NCI-H748 (cell line): Measurements from ENCODE around the gene ELMOD3.
"Not testable (repeated sequence)": the region's sequence is repeated elsewhere in the genome, so short reads cannot be mapped to it uniquely, and the experiment has no call there.

Source experiments
- DNase-seq: peaks from one replicate; lab custom pipeline; 2025; ENCODE audit not compliant: unreplicated experiment; lab: John Stamatoyannopoulos, UW

Gene ELMOD3

DNA sequence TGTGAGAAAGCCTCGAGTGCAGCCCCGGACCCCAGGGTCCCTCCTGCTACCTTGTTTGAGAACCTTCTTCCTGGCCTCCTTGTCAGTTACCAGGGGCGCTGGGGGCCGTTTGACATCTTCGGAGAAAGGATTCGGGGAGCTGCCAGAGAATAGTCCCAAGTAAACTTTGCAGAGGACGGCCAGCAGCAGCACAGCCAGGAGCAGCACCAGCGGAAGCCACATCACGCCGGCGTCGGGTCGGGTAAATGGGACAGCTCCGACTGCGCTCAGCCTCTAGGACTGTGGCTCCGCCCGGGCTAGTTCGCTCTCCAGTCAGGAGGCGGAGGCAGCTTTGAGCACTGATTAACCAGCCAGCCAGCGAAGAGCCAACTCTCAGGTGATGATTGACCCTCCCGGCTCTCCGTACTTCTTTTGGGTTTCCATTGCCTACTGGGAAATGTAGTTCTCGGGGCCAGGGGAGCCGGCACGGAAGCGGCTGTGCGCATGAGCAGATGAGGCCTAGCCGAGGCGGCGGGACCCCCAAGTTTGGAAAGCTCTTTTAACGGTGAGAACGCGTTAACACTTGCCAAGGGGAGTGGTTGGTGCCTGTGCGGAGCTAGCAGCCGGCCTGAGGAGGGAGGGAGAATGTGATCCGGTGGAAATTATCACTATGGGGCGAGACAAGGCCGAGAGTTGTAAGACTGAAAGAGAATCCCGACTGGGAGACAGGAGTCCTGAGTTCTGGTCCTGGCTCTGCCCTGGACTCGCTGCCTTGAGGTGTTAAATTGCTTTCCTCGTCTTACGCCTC, at the start of gene ELMOD3, which contains the start of gene RETSAT:
Gene ELMOD3, plus strand, starts transcription at position 484 of the 787 bp plus-strand sequence. CDS start 2,430 bp downstream, outside the sequence.
Gene RETSAT, minus strand, starts transcription at position 243 of the 787 bp plus-strand sequence. Its CDS starts 21 bp downstream, at position 222.
- DNase-seq: peak; percentile 96

- no peak for DNase-seq
These were observed 47.1 kb upstream of the ELMOD3 start for GRCh38 chr2:85307527-85307897.

DNA sequence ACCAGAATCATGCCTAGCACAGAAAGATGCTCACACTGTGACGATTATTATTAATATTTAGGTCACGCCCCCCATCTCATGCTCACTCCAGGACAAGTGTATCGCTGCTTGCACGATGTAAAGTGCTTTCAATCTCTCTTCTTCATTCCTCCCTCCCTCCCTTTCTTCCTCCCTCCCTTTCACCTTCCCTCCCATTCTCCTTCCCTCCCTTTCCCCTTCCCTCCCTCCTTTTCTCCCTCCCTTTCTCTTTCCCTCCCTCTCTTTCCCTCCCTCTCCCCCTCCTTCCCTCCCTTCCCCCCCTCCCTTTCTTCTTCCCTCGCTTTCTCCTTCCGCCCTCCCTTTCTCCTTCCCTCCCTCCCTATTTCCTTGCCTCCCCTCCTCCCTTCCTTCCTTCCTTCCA, 46.4 kb upstream of the ELMOD3 start:
- no peak for DNase-seq

- DNase-seq: peak; percentile 52
These were observed 45.5 kb upstream of the ELMOD3 start for GRCh38 chr2:85308896-85309555.

GRCh38 chr2:85309699-85310321, 44.8 kb upstream of the ELMOD3 start:
- DNase-seq: no peak

DNA sequence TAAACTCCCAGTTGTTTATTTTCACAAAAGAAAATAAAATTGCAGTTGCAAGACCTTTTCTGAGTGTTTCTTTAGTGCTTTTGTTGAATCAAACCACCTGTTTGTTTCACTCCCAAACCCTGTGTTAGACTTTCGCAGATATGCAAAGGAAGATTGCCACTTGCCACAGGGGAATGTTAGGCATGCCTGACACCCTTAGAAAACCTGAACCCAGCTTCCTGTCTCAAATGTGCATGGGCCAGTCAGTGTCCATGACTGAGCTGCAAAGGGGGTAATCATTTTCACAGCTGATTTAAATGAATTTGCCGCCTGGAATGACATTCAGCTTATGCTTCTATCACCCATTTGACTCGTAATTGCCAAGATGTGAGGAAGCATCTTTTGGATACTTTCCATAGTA, 44.2 kb upstream of the ELMOD3 start:
- no peak for DNase-seq

GRCh38 chr2:85312404-85312803, 42.2 kb upstream of the ELMOD3 start:
- no peak for DNase-seq

GRCh38 chr2:85314884-85315242, 39.7 kb upstream of the ELMOD3 start:
- DNase-seq: no peak

GRCh38 chr2:85315921-85316320, 38.6 kb upstream of the ELMOD3 start:
- not testable (repeated sequence) for DNase-seq

DNA sequence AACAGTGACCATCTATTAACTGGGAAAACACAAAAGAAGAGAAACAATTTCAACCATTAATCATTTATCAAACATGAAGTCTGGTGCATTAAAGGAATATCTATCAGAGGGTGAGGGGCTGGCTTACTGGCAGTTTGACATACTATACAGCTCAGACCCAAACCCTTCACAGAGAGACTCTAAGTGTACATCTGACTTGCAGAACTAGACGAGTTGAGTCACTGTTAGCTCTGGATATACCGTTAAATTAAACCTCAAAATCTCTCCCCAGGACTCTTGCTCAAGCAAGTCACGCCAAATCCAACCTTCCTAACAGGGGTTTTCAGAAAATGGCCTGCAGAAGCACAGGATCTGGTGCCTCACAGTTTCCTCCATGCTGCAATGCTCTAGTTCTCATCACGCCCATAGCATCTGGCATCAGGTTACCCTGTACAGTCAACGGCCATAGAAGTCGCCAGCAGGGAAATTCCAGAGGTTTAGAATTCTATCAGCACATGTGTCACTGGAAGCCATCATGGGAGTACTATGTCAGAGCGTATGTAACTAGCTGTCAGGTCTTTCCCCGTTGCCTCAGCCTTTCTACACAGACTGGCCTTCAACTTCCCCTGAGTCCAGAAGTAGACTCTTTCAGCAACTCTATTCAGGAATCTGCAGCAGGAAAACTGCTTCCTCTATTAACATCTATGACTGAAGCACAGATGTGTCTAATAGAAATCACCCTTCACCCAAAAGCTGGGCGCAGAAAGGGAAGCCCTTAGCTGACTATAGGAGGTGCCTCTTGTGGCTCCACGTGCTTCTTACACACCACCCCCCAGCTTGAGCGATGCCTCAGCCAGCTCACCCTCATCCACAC, 36.1 kb upstream of the ELMOD3 start:
- no peak for DNase-seq

DNA sequence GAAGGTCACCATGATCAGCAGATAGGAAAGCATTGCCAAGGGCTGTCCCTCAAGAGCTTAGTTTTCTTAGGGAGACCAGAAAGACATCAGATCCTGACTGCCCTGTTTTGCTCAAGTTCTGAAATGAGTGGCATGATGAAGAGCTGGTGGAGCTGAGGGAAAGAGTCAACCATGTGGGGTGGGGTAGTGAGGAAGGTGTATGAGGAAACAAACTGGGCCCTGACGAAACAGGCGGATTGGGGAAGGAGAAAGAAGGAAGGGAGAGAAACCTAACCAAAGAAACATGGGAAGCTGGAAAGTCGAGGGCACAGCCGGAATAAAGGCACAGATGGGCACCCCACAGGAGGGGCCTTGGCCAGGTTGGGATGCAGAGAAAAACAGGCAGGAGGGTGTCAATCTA, 34.8 kb upstream of the ELMOD3 start:
- DNase-seq: no peak

DNA sequence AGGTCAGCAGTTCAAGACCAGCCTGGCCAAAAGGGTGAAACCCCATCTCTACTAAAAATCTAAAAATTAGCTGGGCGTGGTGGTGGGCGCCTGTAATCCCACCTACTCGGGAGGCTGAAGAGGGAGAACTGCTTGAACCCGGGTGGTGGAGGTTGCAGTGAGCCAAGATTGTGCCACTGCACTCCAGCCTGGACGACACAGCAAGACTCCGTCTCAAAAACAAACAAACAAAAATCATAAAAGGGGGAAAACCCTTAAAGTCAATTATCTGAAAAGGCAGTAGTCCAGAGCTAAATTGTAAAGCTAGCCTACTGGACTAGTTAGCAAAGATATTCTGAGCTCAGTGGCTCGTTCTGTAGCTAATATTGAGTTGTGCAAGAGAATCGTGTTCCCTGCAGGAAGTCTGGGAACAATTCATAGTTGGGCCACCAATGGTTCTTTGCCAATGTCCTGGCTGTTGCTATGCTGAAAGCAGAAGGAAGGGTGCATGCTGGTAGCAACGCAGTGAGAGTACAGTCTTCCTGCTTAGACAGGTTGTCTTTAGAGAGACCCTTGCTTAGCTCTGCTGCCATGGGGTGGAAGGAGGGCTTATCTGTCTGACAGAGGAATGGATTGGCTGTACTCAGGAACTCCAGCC, 31.1 kb upstream of the ELMOD3 start:
- DNase-seq: no peak

- not testable (repeated sequence) for DNase-seq
These were observed 30.6 kb upstream of the ELMOD3 start for GRCh38 chr2:85323988-85324367.

DNA sequence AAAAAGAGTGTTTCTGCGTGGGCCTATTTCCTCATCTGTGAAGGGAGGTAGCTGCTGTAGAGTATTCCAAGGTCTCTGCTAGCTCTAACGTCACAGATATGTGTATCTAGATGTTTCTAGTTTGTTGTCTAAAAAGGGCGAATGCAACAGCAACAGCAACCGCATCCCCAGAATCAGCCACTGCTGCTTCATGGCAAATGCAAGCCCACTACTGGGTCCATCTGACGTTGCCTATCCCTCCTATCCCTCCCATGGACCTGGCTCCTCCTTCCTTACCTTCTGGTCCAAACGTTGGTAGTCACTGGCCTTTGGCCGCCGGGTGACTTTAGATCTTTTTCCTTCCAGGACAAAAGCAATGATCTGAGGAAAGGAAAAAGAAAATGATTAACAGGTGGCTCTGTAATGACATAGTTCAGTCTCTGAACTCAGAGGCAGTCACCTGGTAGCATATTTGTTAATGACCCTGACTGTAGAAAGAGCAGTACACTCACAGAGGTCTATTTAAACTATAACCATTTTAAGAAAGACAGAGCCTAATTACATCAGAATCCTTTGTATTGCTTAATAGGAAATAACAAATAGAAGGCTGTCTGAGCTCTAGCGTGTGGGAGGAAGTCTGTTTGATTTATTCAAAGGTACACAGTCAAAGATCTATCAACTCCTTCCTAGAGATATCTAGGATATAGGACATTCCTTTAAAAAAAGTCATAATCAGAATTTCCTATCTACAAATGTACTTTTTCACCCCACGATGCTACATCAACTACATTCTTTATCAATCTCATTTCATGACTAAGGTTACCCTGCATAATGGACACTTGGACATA, 29.7 kb upstream of the ELMOD3 start:
- DNase-seq: no peak

- DNase-seq: no peak
These were observed 29.1 kb upstream of the ELMOD3 start for GRCh38 chr2:85325466-85325811.

DNA sequence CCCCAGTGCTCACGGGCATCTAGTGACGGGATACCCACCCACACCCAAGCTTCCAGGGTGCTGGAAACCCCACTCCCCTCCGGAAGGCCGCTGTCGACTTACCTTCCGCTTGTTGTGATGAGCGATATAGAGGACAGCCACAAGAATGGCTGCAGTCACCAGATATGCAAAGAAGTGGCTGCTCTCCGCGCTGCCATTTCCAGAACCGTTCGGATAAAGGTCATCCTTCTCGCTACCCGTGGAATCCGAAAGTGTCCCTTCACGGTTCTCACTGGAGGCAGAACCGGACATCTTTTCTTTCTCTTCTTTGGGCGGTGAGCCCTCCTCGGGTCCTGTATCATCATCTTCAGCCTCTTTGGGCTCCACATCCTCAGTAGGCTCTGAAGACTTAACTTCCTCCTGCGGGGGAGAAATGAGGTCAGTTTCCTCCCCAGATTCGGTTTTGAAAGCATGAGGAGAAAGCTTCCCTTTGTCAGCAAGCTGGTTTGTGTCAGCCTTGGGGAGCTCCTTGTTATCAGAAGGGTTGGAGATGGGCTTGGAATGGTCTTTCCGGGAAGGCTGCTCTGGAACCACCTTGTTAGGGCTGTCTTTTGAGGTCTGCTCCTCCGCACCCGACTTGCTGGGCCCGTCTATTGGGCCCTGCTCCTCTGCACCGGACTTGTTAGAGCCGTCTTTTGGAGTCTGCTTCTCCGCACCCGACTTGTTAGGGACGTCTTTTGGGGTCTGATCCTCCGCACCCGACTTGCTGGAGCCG, 28.0 kb upstream of the ELMOD3 start:
- peak; percentile 4 for DNase-seq

DNA sequence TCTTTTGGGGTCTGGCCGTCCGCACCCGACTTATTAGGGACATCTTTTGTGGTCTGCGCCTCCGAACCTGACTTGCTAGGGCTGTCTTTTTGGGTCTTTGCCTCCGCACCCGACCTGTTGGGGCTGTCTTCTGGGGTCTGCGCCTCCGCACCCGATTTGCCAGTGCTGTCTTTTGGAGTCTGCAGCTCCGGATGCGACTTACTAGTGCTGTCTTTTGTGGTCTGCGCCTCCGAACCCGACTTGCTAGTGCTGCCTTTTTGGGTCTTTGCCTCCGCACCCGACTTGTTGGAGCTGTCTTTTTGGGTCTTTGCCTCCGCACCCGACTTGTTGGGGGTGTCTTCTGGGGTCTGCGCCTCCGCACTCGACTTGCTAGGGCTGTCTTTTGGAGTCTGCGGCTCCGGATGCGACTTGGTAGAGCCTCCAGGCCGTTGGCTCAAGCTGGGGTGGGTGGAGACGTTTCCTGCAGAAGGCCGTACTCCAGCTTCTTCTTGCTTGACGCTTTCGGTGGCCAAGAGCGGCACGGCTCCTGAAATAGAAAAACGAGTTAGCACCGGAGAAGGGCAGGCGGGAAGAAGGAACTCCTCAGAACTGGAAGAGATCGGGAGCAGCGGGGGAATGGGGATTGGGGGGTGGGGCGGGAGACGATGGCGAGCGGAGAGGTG, 27.3 kb upstream of the ELMOD3 start:
- DNase-seq: peak; percentile 52

GRCh38 chr2:85327822-85328617, 26.5 kb upstream of the ELMOD3 start, which contains the start of gene TGOLN2:
Gene TGOLN2, minus strand, starts transcription at chr2:85327989. Its CDS starts 27 bp downstream, at chr2:85327962.
- peak; percentile 90 for DNase-seq
